ENCODE results near the gene RAPSN. TPM values are rescaled to one million over a fixed set of nuclear protein-coding genes. Genes with fewer than 3 reads are reported as not detected.

The RAPSN gene
- total and polyA plus RNA-seq, 2 donors (not counting 3 experiments of a cell fraction or from before 2014, with no cell fraction given), result 0.18 to 1.6 TPM

GRCh38 chr11:47391077-47391583 is 57.8 kb downstream of the RAPSN start:
- TF ChIP-seq JUN (IDR thresholded peaks at IDR 0.05; ENCODE audit: borderline replicate concordance, insufficient read depth, insufficient read length, low read depth) (no peak), MYC (IDR thresholded peaks at IDR 0.05; ENCODE audit: low read depth, low read length) (no peak), CTCF (IDR thresholded peaks at IDR 0.05; ENCODE audit: extremely low read depth in 1 of 2, insufficient read depth in 1 of 2, low read depth in 1 of 2, low read length in 2 of 2) (no peak), GATA2 (IDR thresholded peaks at IDR 0.05; ENCODE audit: insufficient read depth, insufficient read length, low read depth, low read length) (no peak), MAX (IDR thresholded peaks at IDR 0.05; ENCODE audit: insufficient read depth, insufficient read length) (no peak), EZH2 (IDR thresholded peaks at IDR 0.05; ENCODE audit: borderline replicate concordance, low read depth, low read length, severe bottlenecking) (no peak), FOS (IDR thresholded peaks at IDR 0.05; ENCODE audit: borderline replicate concordance, insufficient read depth, low read length) (no peak), POLR2A (IDR thresholded peaks at IDR 0.05; ENCODE audit: low read depth, low read length) (no peak), POLR2AphosphoS5 (IDR thresholded peaks at IDR 0.05; ENCODE audit: insufficient read depth, low read depth, low read length) (no peak)
- no peak for DNase-seq (ENCODE audit: low read depth, low spot score)

More at GRCh38 chr11:47391077-47391583, 57.8 kb downstream of the RAPSN start:
- H3K4me1 ChIP-seq (ENCODE audit: control insufficient read depth, extremely low read depth, insufficient read depth, low read length), result peaks cover 21% of the 10 kb centered on the region
- ChIA-PET CTCF (interaction anchor here (1.0 to 5.5 kb wide), 3 partner anchors 18 to 21 kb away, joined by 3 to 76 read pairs (median 3); no protein-coding TSS in a partner anchor), POLR2A (no interaction called here)
- intact Hi-C loops (cut with micrococcal nuclease) (no loop called here), dilution Hi-C loops (cut with MboI; ENCODE audit: extremely low pct_ligation_motif_present, low sequenced_read_pairs) (no loop called here)
- H4K20me1 ChIP-seq (replicated peaks; ENCODE audit: control insufficient read depth, extremely low read depth, insufficient read depth, low read length), result no peaks in the 10 kb centered on the region
- H3K36me3 ChIP-seq (ENCODE audit: control insufficient read depth in 2 of 2, extremely low read depth in 1 of 2, insufficient read depth in 2 of 2, low read length in 2 of 2), result no peaks in the 10 kb centered on the region
- no peak overlapping the region for H3K9ac ChIP-seq (replicated peaks; ENCODE audit: extremely low read depth, insufficient read depth, low read length)
- no peaks in the 10 kb centered on the region for H3K9me1 ChIP-seq (replicated peaks; ENCODE audit: control insufficient read depth, extremely low read depth, insufficient read depth, low read length)
- no peak overlapping the region for H3K4me3 ChIP-seq (replicated peaks in 1 of 3; ENCODE audit: insufficient read depth in 1 of 3, low read depth in 1 of 3, low read length in 3 of 3)
- no peaks in the 10 kb centered on the region for H3K27me3 ChIP-seq (ENCODE audit: control insufficient read depth in 2 of 2, insufficient read depth in 2 of 2, low read length in 2 of 2)
- no peak overlapping the region for H3K27ac ChIP-seq (ENCODE audit: insufficient read depth, low read depth, low read length)
- no peaks in the 10 kb centered on the region for H3K9me3 ChIP-seq (replicated peaks; ENCODE audit: control insufficient read depth, insufficient read depth, low read length)
- no peaks in the 10 kb centered on the region for H3K79me2 ChIP-seq (ENCODE audit: control insufficient read depth, insufficient read depth, low read length)
- BruUV-seq (replicated peaks), result no TSS peak
- no peak for FAIRE-seq
- no peak overlapping the region for H3K4me2 ChIP-seq (ENCODE audit: insufficient read depth, low read length)
- H2AFZ ChIP-seq (ENCODE audit: low read depth, low read length), result no peak overlapping the region

All from endothelial cell of umbilical vein (primary cell).